Motor neuron (in vitro differentiated cells): ENCODE results near the gene GPSM1. TPM values are rescaled to one million over a fixed set of nuclear protein-coding genes. Genes with fewer than 3 reads are reported as not detected.

Source experiments
- ATAC-seq, 8 experiments: fragments of 200-7000 bp; cut with Tn5 transposase; replicated peaks in 6 of 8; 2 replicates each; pipeline ENCODE4 v1.8.0; 2021; ENCODE audit warnings: mild to moderate bottlenecking in 8 of 8, moderate library complexity in 8 of 8
- H3K27ac ChIP-seq, 2 donors: fragments of 250-450 bp; sonication (Bioruptor Pico); 2 replicates each; pipeline ENCODE4 v1.9.0; 2021; ENCODE audit warnings: antibody characterized with exemption in 2 of 2, mild to moderate bottlenecking in 2 of 2, moderate library complexity in 1 of 2
- H3K4me1 ChIP-seq, 2 donors: fragments of 250-450 bp; sonication (Bioruptor Pico); replicated peaks in 1 of 2; 2 replicates each; pipeline ENCODE4 v1.6.1; 2021; ENCODE audit warnings: antibody characterized with exemption in 2 of 2, mild to moderate bottlenecking in 2 of 2, moderate library complexity in 1 of 2
- H3K4me3 ChIP-seq, 5 donors: fragments of 250-450 bp; sonication (Bioruptor Pico); 2 replicates each; pipeline ENCODE4 v1.9.0; 2021; ENCODE audit warnings: antibody characterized with exemption in 5 of 5, mild to moderate bottlenecking in 5 of 5, moderate library complexity in 4 of 5
- whole genome bisulfite sequencing, 10 experiments: fragments of 450-650 bp; shearing (Covaris generic); methylation state at CpG; one replicate each; pipeline ENCODE4 v1.0.0; 2022; 5-methylcytosine and 5-hydroxymethylcytosine counted together
- in situ Hi-C, 9 experiments: fragments of 400-800 bp; cut with MboI; loops; one replicate each; pipeline ENCODE4 v1.15.0; 2021; ENCODE audit warnings: low sequenced_read_pairs in 9 of 9, low pct_unique_long_range_greater_than_20kb in 2 of 9; ENCODE audit not compliant: unreplicated experiment in 9 of 9
- total RNA-seq, 8 experiments: library from RNA; unstranded; fragments of 300-600 nt; gene quantifications; 2 replicates each; pipeline versions ENCODE4 v1.2.3 to v1.2.4, GENCODE V29; 2022

GPSM1 gene
- total RNA-seq, 8 experiments from 2014 or later, result 10.3 to 40.8 (median 28.9) TPM

- 48 to 95% (median 81%) methylated on average over 4 to 6 of the region's 34 CpGs; no CpG with 5 or more reads in 7 of the 10 experiments for WGBS, 10 experiments
- H3K4me3 ChIP-seq, result no peak overlapping the region
- no peak overlapping the region for H3K27ac ChIP-seq
- in situ Hi-C loops, result no loop called here
- ATAC-seq, result no peak
- peaks cover 27 to 29% of the 10 kb centered on the region in 2 donors for H3K4me1 ChIP-seq
Observed at GRCh38 chr9:136303066-136303824, 24.1 kb upstream of the GPSM1 start.

GRCh38 chr9:136303825-136304416, 23.4 kb upstream of the GPSM1 start, which contains the start of gene CCDC187:
TSS of gene CCDC187 (minus strand) at chr9:136304094. CDS start at chr9:136303830, 264 bp downstream.
- H3K27ac ChIP-seq, result no peak within 1 kb of the TSS
- peaks cover 27 to 29% of the 10 kb centered on the region in 2 donors for H3K4me1 ChIP-seq
- WGBS, 10 experiments, result 0 to 89% (median 20%) methylated on average over 1 to 8 of the region's 22 CpGs; no CpG with 5 or more reads in 7 of the 10 experiments
- no peak within 1 kb of the TSS for H3K4me3 ChIP-seq
- peak in 2 of 8 experiments; percentile 6 to 23 for ATAC-seq
- in situ Hi-C loops, result no loop called here

- WGBS, 10 experiments, result no CpG with 5 or more reads among the region's 10 CpGs
- no peak for ATAC-seq
- Histone ChIP-seq H3K27ac (no peak overlapping the region), H3K4me1 (peaks cover 27 to 29% of the 10 kb centered on the region in 2 donors), H3K4me3 (no peak overlapping the region)
- in situ Hi-C loops, result no loop called here
Observed at GRCh38 chr9:136304456-136304855, 22.9 kb upstream of the GPSM1 start.

GRCh38 chr9:136304981-136305380, 22.4 kb upstream of the GPSM1 start:
- in situ Hi-C loops, result no loop called here
- H3K4me3 ChIP-seq, result no peak overlapping the region
- H3K27ac ChIP-seq, result no peak overlapping the region
- WGBS, 10 experiments, result 30 to 100% (median 93%) methylated on average over 1 to 3 of the region's 13 CpGs; no CpG with 5 or more reads in 7 of the 10 experiments
- peaks cover 27 to 29% of the 10 kb centered on the region in 2 donors for H3K4me1 ChIP-seq
- ATAC-seq, result peak in 1 of 8 experiments; percentile 1

GRCh38 chr9:136305804-136306203, 21.5 kb upstream of the GPSM1 start:
- H3K4me3 ChIP-seq, result no peak overlapping the region
- in situ Hi-C loops, result no loop called here
- WGBS, 10 experiments, result 80% methylated on average over 1 of the region's 18 CpGs; no CpG with 5 or more reads in 9 of the 10 experiments
- H3K27ac ChIP-seq, result peak overlapping the region in 1 of 2 donors; percentile 5
- peak in 5 of 8 experiments; percentile 37 to 65 (median 63) for ATAC-seq
- peaks cover 27 to 29% of the 10 kb centered on the region in 2 donors for H3K4me1 ChIP-seq

GRCh38 chr9:136306211-136307208, 20.8 kb upstream of the GPSM1 start:
- in situ Hi-C loops, result no loop called here
- peak in 5 of 8 experiments; percentile 4 to 45 (median 35) for ATAC-seq
- WGBS, 10 experiments, result 14 to 86% (median 61%) methylated on average over 2 to 5 of the region's 34 CpGs; no CpG with 5 or more reads in 6 of the 10 experiments
- Histone ChIP-seq H3K4me3 (no peak overlapping the region), H3K27ac (no peak overlapping the region), H3K4me1 (peaks cover 31 to 32% of the 10 kb centered on the region in 2 donors)

GRCh38 chr9:136307215-136307750, 20.1 kb upstream of the GPSM1 start:
- peaks cover 34 to 37% of the 10 kb centered on the region in 2 donors for H3K4me1 ChIP-seq
- no peak for ATAC-seq
- no peak overlapping the region for H3K27ac ChIP-seq
- no peak overlapping the region for H3K4me3 ChIP-seq
- in situ Hi-C loops, result no loop called here
- WGBS, 10 experiments, result 80 to 100% (median 84%) methylated on average over 1 to 2 of the region's 4 CpGs; no CpG with 5 or more reads in 6 of the 10 experiments

- no peak for ATAC-seq
- H3K27ac ChIP-seq, result no peak overlapping the region
- WGBS, 10 experiments, result 54 to 83% (median 79%) methylated on average over 1 to 3 of the region's 4 CpGs; no CpG with 5 or more reads in 3 of the 10 experiments
- no peak overlapping the region for H3K4me3 ChIP-seq
- in situ Hi-C loops, result no loop called here
- H3K4me1 ChIP-seq, result peaks cover 34 to 37% of the 10 kb centered on the region in 2 donors
Observed at GRCh38 chr9:136308006-136308701, 19.2 kb upstream of the GPSM1 start.

GRCh38 chr9:136308702-136309053, 18.7 kb upstream of the GPSM1 start:
- no peak for ATAC-seq
- in situ Hi-C loops, result no loop called here
- H3K27ac ChIP-seq, result no peak overlapping the region
- peaks cover 34 to 37% of the 10 kb centered on the region in 2 donors for H3K4me1 ChIP-seq
- no peak overlapping the region for H3K4me3 ChIP-seq

- Histone ChIP-seq H3K4me3 (no peak overlapping the region), H3K27ac (no peak overlapping the region), H3K4me1 (peaks cover 29 to 31% of the 10 kb centered on the region in 2 donors)
- in situ Hi-C loops, result no loop called here
- WGBS, 10 experiments, result 53 to 100% (median 92%) methylated on average over 1 to 5 of the region's 22 CpGs; no CpG with 5 or more reads in 5 of the 10 experiments
- peak in 1 of 8 experiments; percentile 4 for ATAC-seq
Observed at GRCh38 chr9:136309101-136309801, 18.1 kb upstream of the GPSM1 start.

GRCh38 chr9:136309806-136310220, 17.5 kb upstream of the GPSM1 start:
- in situ Hi-C loops, result no loop called here
- no peak for ATAC-seq
- Histone ChIP-seq H3K27ac (no peak overlapping the region), H3K4me1 (peaks cover 23 to 26% of the 10 kb centered on the region in 2 donors), H3K4me3 (no peak overlapping the region)
- WGBS, 10 experiments, result 93 to 100% (median 98%) methylated on average over 2 to 4 of the region's 5 CpGs; no CpG with 5 or more reads in 6 of the 10 experiments
